HG03135 (cell line): Measurements from ENCODE around the gene DDX19B.
"Not testable (repeated sequence)": the region's sequence is repeated elsewhere in the genome, so short reads cannot be mapped to it uniquely, and the experiment has no call there.

Source experiments
- ATAC-seq: cut with Tn5 transposase; IDR thresholded peaks from one replicate; pipeline ENCODE4 v1.9.1; 2021; ENCODE audit warnings: mild to moderate bottlenecking, moderate library complexity; ENCODE audit not compliant: unreplicated experiment

Gene DDX19B

DNA sequence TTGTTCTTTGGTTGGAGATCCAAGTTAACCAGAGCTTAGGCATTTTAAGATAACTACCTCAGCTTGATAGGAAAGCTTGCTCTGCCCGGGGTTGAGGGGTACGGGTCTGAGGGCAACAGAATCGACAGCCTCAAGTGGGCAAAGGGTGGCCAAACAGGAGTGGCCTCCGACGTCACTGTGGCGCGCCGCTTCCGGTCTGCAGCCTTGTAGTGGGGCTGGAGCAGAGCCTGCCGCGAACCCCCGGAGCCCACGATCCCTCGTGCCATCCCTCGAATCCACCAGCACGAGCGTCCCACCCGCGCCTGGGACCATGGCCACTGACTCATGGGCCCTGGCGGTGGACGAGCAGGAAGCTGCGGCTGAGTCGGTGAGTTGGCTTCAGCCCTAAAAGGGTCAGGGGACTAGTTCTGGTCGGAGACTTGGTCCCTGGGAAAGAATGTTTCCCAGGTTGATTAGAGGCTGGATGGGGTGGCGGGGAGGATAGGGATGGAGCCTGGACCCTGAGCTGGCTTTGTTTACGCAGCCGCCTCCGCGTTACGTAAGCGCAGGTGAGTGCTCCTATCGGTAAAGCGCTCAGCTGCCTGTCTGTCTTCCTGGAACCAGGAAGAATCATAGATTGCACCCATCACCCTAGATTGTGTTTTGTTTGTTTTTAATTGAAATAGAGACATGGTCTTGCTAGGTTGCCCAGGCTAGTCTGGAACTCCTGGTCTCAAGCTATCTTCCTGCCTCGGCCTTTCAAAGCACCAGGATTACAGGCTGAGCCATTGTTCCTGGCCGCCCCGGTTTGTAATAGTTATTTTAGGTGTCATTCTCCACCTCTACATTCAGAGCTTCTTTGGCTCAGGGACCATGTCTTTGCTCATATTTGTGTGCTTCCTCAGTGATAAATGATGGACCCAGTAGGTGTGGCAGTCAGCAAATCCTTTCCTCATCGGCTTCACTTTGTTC, at the start of gene DDX19B:
Gene DDX19B, plus strand, starts transcription at position 199 of the 951 bp plus-strand sequence. Its CDS starts 112 bp downstream, at position 311.
- ATAC-seq, result peak; percentile 87

DNA sequence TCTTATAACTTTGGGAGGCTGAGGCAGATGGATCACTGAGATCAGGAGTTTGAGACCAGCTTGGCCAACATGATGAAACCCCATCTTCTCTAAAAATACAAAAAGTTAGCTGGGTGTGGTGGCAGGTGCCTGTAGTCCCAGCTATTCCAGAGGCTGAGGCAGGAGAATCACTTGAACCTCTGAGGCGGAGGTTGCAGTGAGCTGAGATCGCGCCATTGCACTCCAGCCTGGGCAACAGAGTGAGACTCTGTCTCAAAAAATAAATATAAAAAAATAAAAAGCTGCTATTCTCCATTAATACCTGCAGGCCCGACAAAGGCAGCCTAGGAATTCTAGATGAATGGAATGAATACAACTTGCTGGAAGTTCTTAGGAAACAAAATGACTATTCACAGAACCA, 49.3 kb upstream of the DDX19B start:
- not testable (repeated sequence) for ATAC-seq

DNA sequence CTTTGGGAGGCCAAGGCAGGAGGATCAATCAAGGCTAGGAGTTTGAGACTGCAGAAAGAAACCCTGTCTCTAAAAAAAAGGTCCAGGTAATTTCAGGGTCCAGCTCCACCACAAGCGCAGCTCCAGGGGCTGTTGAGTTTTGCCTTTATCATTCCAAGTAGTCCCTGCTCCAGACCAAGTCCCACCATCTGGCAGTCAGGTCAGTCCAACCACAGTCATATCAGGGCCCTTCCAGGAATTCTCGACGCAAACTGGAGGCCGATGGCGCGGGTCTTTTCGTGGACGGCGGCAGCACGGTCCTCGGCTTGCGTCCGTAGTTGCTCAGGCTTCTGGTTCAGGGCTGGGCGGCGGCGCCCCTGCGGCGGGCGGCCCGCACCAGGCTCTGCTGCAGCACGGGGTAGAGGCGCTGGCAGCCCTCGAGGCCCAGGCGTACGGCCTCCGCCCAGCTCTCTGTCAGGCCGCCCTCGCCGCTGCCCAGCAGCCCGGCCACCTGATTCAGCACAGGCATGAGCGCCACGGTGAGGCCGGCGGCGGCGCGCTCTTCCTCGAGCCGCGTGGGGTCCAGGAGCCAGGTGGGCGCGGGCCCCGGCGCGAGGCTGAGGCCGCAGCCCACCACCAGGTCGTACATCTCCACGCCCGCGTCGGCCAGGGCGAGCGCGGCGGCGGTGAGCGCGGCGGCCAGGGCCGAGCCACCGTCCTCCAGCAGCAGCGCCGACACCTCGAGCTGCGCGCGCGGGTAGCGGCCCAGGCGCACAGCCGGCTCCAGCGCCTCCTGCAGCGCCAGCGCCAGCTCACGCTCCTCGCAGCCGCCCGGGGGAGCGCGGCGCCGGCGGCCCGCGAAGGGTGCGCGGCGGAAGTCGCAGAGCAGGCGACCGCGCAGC, 48.0 kb upstream of the DDX19B start:
- ATAC-seq, result peak; percentile 51

DNA sequence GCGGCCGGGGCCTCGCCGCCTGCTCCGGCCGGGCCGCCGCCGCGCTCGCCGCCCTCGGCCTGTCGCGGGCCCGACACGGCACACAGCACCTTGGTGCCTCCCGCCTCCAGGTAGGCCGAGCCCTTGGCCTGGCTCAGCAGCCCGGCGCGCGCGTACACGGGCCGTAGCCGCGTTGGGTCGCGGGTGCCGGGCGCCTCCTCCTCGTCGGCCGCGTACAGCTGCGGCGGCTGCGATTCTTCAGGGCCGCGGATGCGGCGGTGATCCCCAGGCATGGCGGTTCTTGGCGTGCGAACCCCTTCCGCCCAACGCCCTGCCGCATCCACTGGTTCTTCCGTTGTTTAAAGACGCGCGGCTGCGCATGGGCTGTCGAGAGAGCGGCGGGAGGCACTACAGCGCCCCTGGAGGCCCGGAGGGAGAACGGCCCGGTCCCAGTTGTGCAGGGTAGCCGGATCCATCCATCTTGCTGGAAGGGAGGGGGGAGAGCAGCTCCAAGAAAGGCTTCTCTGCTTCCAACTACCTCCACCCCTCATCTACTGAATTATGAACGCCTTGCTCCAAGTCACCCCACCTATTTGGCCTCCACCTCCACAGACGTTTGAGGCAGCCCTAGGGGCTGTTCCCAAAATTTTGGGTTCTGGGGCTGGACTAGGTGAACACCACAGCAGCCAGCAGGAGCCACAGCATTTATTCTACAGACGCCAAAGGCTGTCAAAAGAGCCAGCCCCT, 47.2 kb upstream of the DDX19B start, which contains the start of gene EXOSC6:
Gene EXOSC6, minus strand, starts transcription at position 312 of the 726 bp plus-strand sequence. Its CDS starts 40 bp downstream, at position 272.
- peak; percentile 88 for ATAC-seq

DNA sequence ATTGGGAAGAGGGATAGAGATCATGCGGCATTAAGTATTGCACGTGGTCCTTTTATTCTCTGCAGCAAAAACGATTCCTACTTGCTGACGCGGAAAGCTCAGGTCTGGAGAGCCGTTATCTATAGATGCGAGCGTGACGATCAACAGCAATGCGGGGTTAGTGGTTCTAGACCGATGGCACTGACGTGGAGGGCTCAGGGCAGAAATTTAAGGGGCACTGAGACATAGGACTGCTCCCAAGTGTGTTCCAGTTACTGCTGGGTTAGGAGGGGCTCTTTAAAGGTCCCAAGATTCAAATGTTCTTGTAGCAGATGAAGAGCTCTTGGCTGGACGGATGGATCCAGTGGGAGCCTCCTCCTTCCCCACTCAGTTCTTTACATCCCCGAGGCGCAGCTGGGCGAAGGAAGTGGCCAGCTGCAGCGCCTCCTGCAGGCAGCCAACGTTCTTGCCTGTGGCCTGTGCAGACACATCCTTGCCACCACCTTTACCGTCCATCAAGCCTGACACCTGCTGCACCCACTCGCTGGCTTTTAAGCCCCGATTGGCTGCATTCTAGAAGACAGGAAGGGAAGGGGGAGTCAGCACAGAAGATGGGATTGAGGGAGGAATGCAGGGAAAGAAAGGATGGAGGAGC, 46.5 kb upstream of the DDX19B start:
- no peak for ATAC-seq

DNA sequence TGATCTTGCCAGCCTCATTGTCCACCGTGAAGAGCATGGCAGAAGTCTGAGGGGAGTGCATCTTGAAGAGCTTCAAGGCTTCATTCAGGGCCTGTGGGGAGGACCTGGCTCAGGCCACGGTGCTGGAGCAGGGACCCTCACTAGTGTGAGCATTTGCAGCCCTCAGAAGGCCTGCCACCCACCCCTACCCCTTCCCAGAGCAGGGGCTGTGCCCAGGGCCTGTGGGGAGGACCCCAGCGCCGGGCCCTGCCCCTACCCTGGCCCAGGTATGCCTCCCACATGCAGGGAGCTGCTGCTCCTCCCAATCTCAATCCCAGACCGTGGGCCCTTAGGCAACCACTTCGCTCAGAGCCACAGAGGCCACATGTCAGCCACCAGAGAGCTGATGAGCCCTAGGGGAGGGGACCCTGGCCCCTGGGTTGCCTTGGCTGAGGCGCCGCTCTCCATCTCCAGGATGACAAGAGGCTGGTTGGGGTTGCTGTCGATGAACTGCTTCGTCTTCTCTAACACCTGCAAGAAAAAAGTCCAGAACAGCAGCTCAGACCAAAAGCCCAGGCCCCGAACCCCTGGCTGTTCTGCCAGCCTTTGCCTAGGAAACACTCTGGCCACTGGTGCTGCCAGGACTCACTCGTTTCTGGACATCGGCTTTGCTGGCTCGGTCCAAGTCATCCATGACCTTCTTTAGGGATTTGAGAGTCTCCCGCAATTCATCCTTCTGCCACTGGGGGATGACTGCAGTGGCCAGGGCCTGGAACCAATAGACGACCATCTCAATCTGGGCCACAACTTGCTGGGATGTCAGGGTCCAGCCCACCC, 45.5 kb upstream of the DDX19B start:
- no peak for ATAC-seq

DNA sequence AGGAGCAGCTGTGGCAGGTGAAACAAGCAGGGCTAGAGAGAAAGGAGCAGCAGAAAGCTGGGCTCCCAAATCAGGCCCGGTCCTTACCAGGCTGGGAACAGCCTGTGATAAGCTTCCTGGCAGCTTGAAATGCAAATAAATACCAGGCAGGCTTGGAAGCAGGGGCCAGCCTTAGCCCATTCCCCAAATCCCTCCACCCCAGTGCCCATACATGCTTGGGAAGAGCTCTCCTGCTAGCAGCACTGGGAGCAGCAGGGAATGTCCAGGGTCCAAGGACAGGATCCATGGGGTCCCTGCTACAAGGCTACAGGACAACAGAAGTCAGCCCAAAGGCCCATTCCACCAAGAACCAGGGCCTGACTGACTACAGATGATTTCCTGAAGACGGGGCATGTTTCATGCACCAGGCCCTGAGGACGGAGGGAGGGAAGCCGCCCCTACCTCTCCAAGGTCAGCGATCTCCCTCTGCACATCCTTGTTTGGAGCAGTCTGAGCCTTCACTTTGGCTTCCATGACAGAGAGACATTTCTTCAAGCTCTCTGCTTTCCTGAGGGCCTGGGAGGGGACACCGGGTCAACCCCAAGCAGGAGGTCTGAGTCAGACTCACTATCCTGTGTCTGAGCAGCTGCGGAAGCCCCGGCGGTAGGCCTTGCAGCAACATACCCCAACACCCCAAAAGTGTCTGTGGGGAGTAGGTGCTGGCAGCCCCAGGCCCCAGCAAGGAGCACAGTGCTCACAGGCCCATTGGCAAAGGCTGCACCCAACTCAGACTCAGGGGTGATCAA, 44.6 kb upstream of the DDX19B start:
- no peak for ATAC-seq

DNA sequence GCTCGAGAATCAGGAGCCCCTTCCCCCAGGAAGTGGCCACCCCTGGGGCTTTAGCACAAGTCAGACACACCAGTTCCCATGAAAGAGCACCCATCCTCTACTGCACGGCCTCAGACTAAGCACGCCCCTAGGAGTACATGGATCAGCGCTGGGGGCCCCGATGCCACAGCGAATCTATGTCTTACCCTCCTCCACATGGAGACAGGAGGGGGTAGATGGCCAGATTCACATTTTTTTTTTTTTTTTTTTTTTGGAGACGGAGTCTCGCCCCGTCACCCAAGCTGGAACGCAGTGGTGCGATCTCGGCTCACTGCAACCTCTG, 44.1 kb upstream of the DDX19B start:
- no peak for ATAC-seq

DNA sequence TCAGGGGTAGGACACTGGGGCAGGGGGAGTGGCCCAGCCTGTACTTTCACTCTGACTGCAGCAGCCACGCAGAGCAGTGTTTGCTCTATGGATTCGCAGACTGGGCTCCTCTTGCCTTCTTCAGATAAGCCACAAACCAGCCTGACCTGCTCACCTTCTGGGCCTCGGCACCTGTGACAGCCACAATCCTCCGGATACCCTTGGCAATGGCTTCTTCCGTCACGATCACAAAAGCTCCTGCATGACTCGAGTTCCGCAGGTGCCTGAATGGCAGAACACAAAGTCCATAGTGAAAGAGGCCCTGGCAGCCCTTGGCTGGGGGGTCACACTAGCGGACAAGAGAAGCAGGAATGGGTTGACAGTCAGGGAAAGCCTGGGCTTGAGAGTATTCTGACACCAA, 43.4 kb upstream of the DDX19B start:
- ATAC-seq, result no peak

DNA sequence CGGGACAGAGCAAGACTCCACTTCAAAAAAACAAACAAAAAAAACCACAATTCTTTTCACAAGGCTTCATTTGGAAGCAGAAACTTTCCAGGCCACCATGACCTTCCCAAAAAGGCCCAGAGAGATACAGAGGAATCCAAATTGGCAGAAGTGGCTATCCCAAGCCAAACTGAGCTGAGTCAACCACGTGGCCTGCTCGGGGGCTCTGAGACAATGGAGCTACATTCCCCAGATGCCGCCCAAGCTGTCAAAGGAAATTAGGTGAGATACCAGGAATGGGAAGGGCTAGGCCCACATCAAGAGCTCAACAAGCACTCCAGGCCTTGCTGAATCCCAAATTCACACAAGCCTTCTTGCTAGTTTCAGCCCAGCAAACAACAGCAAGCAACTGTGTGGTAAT, 41.6 kb upstream of the DDX19B start:
- no peak for ATAC-seq

DNA sequence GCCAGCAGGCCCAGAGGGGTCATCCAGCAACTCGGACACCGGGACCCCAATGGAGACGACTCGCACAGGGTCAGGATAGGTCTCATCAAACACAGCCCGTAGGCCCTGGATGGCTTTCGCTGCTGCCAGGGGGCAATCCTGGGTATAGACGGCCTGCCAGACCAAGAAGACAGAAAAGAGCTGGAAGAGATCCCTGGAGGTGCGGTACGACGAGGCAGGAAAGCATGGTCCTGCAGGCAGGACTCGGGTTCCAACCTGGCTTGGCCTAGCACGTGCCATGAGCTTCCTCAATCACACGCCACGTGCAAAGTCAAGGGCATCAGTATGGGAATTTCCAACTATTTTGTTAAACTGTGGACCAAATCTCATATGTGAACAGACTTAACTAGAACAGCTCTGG, 40.9 kb upstream of the DDX19B start:
- ATAC-seq, result no peak

DNA sequence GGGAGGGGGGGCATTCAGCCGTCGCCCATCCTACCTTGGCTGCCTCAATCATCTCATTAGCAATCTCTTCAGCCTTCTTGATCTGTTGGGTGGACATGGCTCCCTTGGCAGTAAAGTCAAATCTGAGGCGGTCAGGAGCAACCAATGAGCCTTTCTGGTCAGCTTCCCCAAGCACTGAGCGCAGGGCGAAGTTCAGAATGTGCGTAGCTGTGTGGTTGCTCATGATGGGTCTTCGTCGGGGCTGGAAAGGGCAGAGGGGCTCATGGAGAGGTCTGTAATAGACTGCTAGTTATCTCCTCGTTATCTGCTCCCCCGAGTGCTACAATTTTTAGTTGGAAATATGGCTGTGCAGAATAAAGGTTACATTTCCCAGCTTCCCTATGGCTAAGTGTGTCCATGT, 40.0 kb upstream of the DDX19B start:
- no peak for ATAC-seq

DNA sequence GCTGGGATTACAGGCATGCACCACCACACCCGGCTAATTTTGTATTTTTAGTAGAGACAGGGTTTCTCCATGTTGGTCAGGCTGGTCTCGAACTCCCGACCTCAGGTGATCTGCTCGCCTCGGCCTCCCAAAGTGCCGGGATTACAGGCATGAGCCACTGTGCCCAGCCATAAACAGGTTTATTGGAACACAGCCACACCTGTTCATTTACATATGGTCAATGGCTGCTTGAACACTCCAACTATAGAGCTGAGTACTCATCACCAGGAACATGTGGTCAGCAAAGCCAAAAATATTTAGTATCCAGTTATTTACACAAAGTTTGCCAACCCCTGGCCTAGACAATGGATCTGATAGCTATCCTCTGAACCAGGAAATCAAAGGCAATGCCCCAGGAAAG, 39.1 kb upstream of the DDX19B start:
- ATAC-seq, result not testable (repeated sequence)

DNA sequence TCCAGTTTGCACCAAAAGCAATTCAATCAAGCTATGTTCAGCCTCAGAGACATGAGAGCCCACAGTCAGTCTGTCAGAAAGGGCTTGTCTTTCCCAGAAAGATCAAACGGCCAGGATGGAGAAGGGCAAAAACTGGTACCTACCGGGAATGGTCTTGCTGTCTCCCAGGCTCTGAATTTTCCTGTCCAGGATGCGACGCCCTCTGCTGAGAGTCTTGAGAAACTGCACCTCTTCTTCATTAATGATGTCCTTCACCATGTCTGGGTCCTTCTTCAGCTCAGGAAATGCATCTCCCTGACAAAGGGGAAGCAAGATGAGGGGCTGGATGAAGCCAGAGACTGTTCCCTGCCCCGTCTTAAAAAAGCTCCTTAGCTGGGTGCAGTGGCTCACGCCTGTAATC, 31.5 kb upstream of the DDX19B start:
- ATAC-seq, result no peak

DNA sequence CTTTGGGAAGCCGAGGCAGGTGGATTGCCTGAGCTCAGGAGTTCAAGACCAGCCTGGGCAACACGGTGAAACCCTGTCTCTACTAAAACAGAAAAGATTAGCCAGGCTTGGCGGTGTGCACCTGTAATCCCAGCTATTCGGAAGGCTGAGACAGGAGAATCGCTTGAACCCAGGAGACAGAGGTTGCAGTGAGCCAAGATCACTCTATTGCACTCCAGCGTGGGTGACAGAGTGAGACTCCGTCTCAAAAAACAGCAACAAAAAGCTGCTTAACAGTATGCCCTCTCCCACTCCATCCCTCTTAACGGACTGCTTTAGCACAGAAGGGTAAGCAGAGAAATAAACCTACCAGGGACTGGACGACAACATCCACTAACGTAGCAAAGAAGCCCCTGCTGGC, 31.1 kb upstream of the DDX19B start:
- not testable (repeated sequence) for ATAC-seq

DNA sequence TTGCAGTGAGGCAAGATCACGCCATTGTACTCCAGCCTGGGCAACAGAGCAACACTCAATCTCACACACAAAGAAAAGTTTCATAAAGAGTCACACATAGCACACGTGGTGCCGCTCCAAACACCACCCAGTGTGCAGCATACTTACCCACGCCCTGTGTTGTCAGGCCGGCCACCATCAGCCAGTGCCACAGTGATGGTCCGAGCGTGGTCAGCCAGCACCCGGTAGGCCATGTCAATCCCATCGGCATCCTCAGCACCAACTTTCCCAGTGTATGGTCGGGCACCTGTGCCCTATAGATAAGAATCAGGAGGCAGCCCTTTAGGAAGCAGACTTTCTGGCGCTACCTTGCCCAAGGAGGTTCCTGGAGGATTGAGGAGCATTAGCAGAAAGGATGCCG, 29.5 kb upstream of the DDX19B start:
- ATAC-seq, result no peak

DNA sequence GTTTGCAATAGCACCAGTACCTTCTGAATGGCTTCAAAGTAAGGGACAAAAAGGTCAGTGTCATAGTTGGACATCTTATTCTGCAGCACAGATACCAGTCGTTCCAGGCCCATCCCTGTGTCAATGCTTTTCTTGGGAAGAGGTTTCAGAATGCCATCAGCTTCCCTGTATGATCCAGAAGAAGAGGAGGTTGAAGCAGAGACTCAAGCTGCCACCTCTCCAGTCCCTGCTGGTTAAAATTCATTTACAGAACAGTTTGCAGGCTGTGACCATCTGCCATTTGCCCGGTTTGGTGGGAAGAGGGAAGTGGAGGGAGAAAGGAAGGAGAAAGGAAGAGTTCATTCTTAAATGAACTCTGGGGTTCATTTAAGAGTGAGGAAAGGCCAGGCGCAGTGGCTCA, 28.8 kb upstream of the DDX19B start:
- no peak for ATAC-seq

DNA sequence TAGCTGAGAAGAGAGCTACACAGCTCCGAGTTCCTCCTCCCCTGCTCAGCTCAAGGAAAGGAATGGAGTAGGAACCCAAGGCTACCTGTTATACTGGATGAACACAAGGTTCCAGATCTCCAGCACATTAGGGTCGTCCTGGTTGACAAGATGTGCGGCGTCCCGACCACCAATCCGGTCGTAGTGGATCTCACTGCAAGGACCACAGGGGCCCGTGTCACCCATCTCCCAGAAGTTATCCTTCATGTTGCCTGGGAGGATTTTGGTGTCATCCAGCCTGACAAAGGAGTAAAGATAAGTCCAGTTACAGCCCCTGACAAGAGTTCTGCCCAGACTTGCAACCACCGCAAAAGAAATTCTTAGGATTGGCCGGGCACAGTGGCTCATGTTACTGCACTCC, 27.3 kb upstream of the DDX19B start:
- no peak for ATAC-seq

DNA sequence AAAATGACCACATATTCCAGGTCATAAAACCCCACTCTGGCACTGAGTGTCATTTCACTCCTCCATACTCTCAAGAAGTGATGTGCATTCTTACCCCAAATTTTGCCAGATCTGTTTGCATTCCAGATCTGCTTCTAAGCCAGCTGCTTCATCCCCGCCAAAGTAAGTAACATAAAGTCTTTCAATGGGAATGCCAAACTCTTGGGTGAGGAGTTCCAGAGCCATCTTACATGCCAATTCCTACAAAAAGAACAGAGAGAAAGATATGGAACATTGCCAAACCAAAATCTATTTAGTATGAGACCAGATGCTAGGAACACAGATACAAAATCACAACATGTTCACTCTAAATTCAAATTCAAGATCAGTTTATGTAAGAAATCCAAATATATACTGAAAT, 22.6 kb upstream of the DDX19B start:
- ATAC-seq, result no peak
